Mesenchymal stem cell (in vitro differentiated cells and primary cell): ENCODE measurements around the gene FLOT2.

ENCODE experiments used
- DNase-seq: peaks from one replicate; pipeline ENCODE4 v3.0.0-alpha.2; 2013
- H2AFZ ChIP-seq: one replicate; pipeline ENCODE4 v1.6.1; 2013; ENCODE audit warnings: low read depth, mild to moderate bottlenecking, control low read depth, inconsistent platforms, low read length, moderate library complexity
- H2AK5ac ChIP-seq: 2 replicates; pipeline ENCODE4 v1.6.1; 2013; ENCODE audit warnings: low read length, moderate library complexity, mild to moderate bottlenecking, inconsistent platforms; ENCODE audit not compliant: severe bottlenecking
- H2BK120ac ChIP-seq: one replicate; pipeline ENCODE4 v1.6.1; 2013; ENCODE audit warnings: low read depth, mild to moderate bottlenecking, inconsistent platforms, low read length, moderate library complexity
- H2BK12ac ChIP-seq, 2 experiments: one replicate each; pipeline ENCODE4 v1.6.1; 2013; ENCODE audit warnings: inconsistent platforms in 2 of 2, low read length in 2 of 2, mild to moderate bottlenecking in 2 of 2, moderate library complexity in 2 of 2, control low read depth in 1 of 2
- H2BK15ac ChIP-seq: one replicate; pipeline ENCODE4 v1.6.1; 2013; ENCODE audit warnings: mild to moderate bottlenecking, low read depth, inconsistent platforms; ENCODE audit not compliant: poor library complexity, severe bottlenecking
- H2BK5ac ChIP-seq: 2 replicates; pipeline ENCODE4 v1.6.1; 2013; ENCODE audit warnings: low read depth, mild to moderate bottlenecking, low read length, control low read depth, inconsistent platforms; ENCODE audit not compliant: poor library complexity, severe bottlenecking
- H3K14ac ChIP-seq, 2 experiments: one replicate each; pipeline ENCODE4 v1.6.1; 2013; ENCODE audit warnings: inconsistent platforms in 2 of 2, low read length in 2 of 2, control low read depth in 1 of 2, mild to moderate bottlenecking in 1 of 2, moderate library complexity in 1 of 2
- H3K18ac ChIP-seq, 2 experiments: one replicate each; pipeline ENCODE4 v1.6.1; 2013; ENCODE audit warnings: inconsistent platforms in 2 of 2, low read length in 2 of 2, control low read depth in 1 of 2, low read depth in 1 of 2, mild to moderate bottlenecking in 1 of 2
- H3K23ac ChIP-seq, 2 experiments: one replicate each; pipeline ENCODE4 v1.6.1; 2013; ENCODE audit warnings: inconsistent platforms in 2 of 2, low read length in 2 of 2, mild to moderate bottlenecking in 2 of 2, moderate library complexity in 2 of 2, control low read depth in 1 of 2
- H3K27ac ChIP-seq: 2 replicates; pipeline ENCODE4 v1.5.1; 2013; ENCODE audit warnings: mild to moderate bottlenecking, moderate library complexity, low read length, control low read depth, inconsistent platforms; ENCODE audit not compliant: poor library complexity, severe bottlenecking
- H3K27me3 ChIP-seq, 2 experiments: 2 replicates each; pipeline versions ENCODE4 v1.6.1 to v1.7.0; 2013; ENCODE audit warnings: low read length in 2 of 2, mild to moderate bottlenecking in 2 of 2, moderate library complexity in 2 of 2, control low read depth in 1 of 2, inconsistent platforms in 1 of 2; ENCODE audit not compliant: control insufficient read depth in 1 of 2, insufficient read depth in 1 of 2
- H3K36me3 ChIP-seq, 2 experiments: 2 replicates each; pipeline versions ENCODE4 v1.6.1 to v1.7.0; 2013; ENCODE audit warnings: low read length in 2 of 2, control low read depth in 1 of 2, inconsistent platforms in 1 of 2, low read depth in 1 of 2, mild to moderate bottlenecking in 1 of 2; ENCODE audit not compliant: insufficient read depth in 2 of 2, control insufficient read depth in 1 of 2
- H3K4ac ChIP-seq, 2 experiments: one replicate each; pipeline ENCODE4 v1.6.1; 2013; ENCODE audit warnings: inconsistent platforms in 2 of 2, low read length in 2 of 2, mild to moderate bottlenecking in 2 of 2, moderate library complexity in 2 of 2, control low read depth in 1 of 2, low read depth in 1 of 2
- H3K4me1 ChIP-seq: 2 replicates; pipeline ENCODE4 v1.6.1; 2013; ENCODE audit warnings: low read depth, low read length, control low read depth; ENCODE audit not compliant: control insufficient read depth, insufficient read depth
- H3K4me2 ChIP-seq: 2 replicates; pipeline ENCODE4 v1.6.1; 2013; ENCODE audit warnings: low read length, mild to moderate bottlenecking, inconsistent platforms; ENCODE audit not compliant: poor library complexity, severe bottlenecking
- H3K4me3 ChIP-seq, 2 experiments: 2 replicates each; pipeline versions ENCODE4 v1.5.1 to v1.7.0; 2013; ENCODE audit warnings: low read length in 2 of 2, mild to moderate bottlenecking in 2 of 2, control low read depth in 1 of 2, low read depth in 1 of 2; ENCODE audit not compliant: insufficient read depth in 1 of 2
- H3K79me1 ChIP-seq: replicated peaks from 2 replicates; pipeline ENCODE4 v1.6.1; 2013; ENCODE audit warnings: mild to moderate bottlenecking, control low read depth, low read length, inconsistent platforms; ENCODE audit not compliant: poor library complexity, severe bottlenecking
- H3K9ac ChIP-seq: 2 replicates; pipeline ENCODE4 v1.7.0; 2013; ENCODE audit warnings: mild to moderate bottlenecking, low read length, moderate library complexity
- H3K9me3 ChIP-seq: 2 replicates; pipeline ENCODE4 v1.7.0; 2013; ENCODE audit warnings: mild to moderate bottlenecking, low read length; ENCODE audit not compliant: control insufficient read depth
- H4K8ac ChIP-seq: one replicate; pipeline ENCODE4 v1.6.1; 2013; ENCODE audit warnings: inconsistent platforms, mild to moderate bottlenecking, low read length, moderate library complexity
- H4K91ac ChIP-seq: one replicate; pipeline ENCODE4 v1.6.1; 2013; ENCODE audit warnings: mild to moderate bottlenecking, low read length, inconsistent platforms
- WGBS: methylation state at CpG from one replicate; pipeline ENCODE4 v1.1.7; 2013; ENCODE audit warnings: mixed read lengths; 5-methylcytosine and 5-hydroxymethylcytosine counted together

The FLOT2 gene

GRCh38 chr17:28926366-28926765 is 28.8 kb upstream of the FLOT2 start:
- peak overlapping the region in 1 of 2 experiments; percentile 87 for H3K18ac ChIP-seq
- peaks cover 9% of the 10 kb centered on the region for H3K9me3 ChIP-seq
- peak overlapping the region; percentile 45 for H4K8ac ChIP-seq
- peak overlapping the region in 1 of 2 experiments; percentile 70 for H3K4ac ChIP-seq
- H4K91ac ChIP-seq: peak overlapping the region; percentile 70
- H3K9ac ChIP-seq: peak overlapping the region; percentile 21
- no peak overlapping the region for H3K4me2 ChIP-seq
- DNase-seq: no peak
- H3K27me3 ChIP-seq: no peaks in the 10 kb centered on the region
- no peak overlapping the region for H2AFZ ChIP-seq
- H3K23ac ChIP-seq: peak overlapping the region in 1 of 2 experiments; percentile 66
- no peak overlapping the region for H2BK15ac ChIP-seq
- no peak overlapping the region for H2BK120ac ChIP-seq
- H2AK5ac ChIP-seq: no peak overlapping the region
- peaks cover 6% of the 10 kb centered on the region for H3K4me1 ChIP-seq
- H2BK12ac ChIP-seq: peak overlapping the region; percentile 4 to 38
- no peak overlapping the region for H2BK5ac ChIP-seq
- H3K14ac ChIP-seq: no peak overlapping the region
- peak overlapping the region; percentile 50 for H3K27ac ChIP-seq
- WGBS: 81% methylated on average over 2 of the region's 2 CpGs
- H3K4me3 ChIP-seq: no peak overlapping the region
- H3K36me3 ChIP-seq: peaks cover 24 to 67% of the 10 kb centered on the region in 2 experiments
- H3K79me1 ChIP-seq: peaks cover 11% of the 10 kb centered on the region

- H3K18ac ChIP-seq: no peak overlapping the region
- H2AFZ ChIP-seq: no peak overlapping the region
- H2BK15ac ChIP-seq: no peak overlapping the region
- H2BK12ac ChIP-seq: no peak overlapping the region
- peaks cover 25 to 72% of the 10 kb centered on the region in 2 experiments for H3K36me3 ChIP-seq
- 0% methylated on average over 1 of the region's 2 CpGs for WGBS
- DNase-seq: peak; percentile 93
- H3K4me1 ChIP-seq: peaks cover 6% of the 10 kb centered on the region
- no peak overlapping the region for H4K91ac ChIP-seq
- peak overlapping the region; percentile 54 for H3K9ac ChIP-seq
- H4K8ac ChIP-seq: no peak overlapping the region
- no peak overlapping the region for H3K23ac ChIP-seq
- no peak overlapping the region for H3K4me2 ChIP-seq
- no peaks in the 10 kb centered on the region for H3K27me3 ChIP-seq
- peak overlapping the region; percentile 24 to 46 for H3K4ac ChIP-seq
- no peak overlapping the region for H2BK120ac ChIP-seq
- H3K9me3 ChIP-seq: peaks cover 9% of the 10 kb centered on the region
- no peak overlapping the region for H3K14ac ChIP-seq
- peak overlapping the region; percentile 38 for H3K27ac ChIP-seq
- peaks cover 15% of the 10 kb centered on the region for H3K79me1 ChIP-seq
- peak overlapping the region in 1 of 2 experiments; percentile 43 for H3K4me3 ChIP-seq
- H2BK5ac ChIP-seq: no peak overlapping the region
- no peak overlapping the region for H2AK5ac ChIP-seq
These were observed 28.4 kb upstream of the FLOT2 start for GRCh38 chr17:28925912-28926365.

DNA sequence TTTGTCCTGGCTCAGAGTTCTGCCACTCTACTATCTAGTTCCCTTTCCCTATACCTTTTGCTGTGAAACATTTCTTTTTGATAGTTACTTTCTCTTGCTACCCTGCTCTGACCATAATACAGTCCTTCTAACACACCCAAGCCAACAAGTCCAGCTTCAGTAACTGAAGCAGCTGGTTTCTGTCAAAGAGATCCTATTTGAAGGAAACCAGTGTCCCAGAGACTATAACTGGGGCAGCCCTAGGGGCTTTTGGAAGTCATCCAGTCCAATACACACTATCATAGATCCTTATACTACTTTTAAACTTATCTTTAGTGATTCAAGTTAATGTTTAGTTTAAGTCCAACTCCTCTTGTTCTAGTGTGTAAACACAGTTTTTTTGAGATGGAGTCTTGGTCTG is 22.7 kb upstream of the FLOT2 start:
- Histone ChIP-seq H4K91ac (no peak overlapping the region), H3K9ac (no peak overlapping the region), H4K8ac (no peak overlapping the region), H2AFZ (no peak overlapping the region), H3K27ac (no peak overlapping the region), H2BK5ac (no peak overlapping the region), H3K23ac (no peak overlapping the region), H3K4me2 (no peak overlapping the region), H3K4me1 (no peaks in the 10 kb centered on the region), H3K14ac (no peak overlapping the region), H2BK12ac (no peak overlapping the region), H3K36me3 (peaks cover 47 to 89% of the 10 kb centered on the region in 2 experiments), H3K4me3 (no peak overlapping the region), H2AK5ac (no peak overlapping the region), H3K4ac (no peak overlapping the region), H2BK120ac (no peak overlapping the region), H3K27me3 (no peaks in the 10 kb centered on the region), H3K79me1 (peaks cover 27% of the 10 kb centered on the region), H3K9me3 (no peaks in the 10 kb centered on the region), H3K18ac (no peak overlapping the region), H2BK15ac (no peak overlapping the region)
- DNase-seq: peak; percentile 56

- Histone ChIP-seq H3K4me1 (no peaks in the 10 kb centered on the region), H4K91ac (no peak overlapping the region), H3K14ac (no peak overlapping the region), H3K9ac (peak overlapping the region; percentile 50), H2BK5ac (no peak overlapping the region), H3K9me3 (no peaks in the 10 kb centered on the region), H3K27me3 (no peaks in the 10 kb centered on the region), H3K18ac (no peak overlapping the region), H2AK5ac (no peak overlapping the region), H2BK15ac (no peak overlapping the region), H3K27ac (no peak overlapping the region), H3K79me1 (peaks cover 28% of the 10 kb centered on the region), H3K4me2 (no peak overlapping the region), H2BK120ac (no peak overlapping the region), H3K23ac (no peak overlapping the region), H3K4ac (no peak overlapping the region), H3K36me3 (peaks cover 52 to 92% of the 10 kb centered on the region in 2 experiments), H2AFZ (no peak overlapping the region), H4K8ac (no peak overlapping the region), H2BK12ac (no peak overlapping the region), H3K4me3 (no peak overlapping the region)
- no peak for DNase-seq
- 100% methylated on average over 1 of the region's 2 CpGs for WGBS
These were observed 20.8 kb upstream of the FLOT2 start for GRCh38 chr17:28918295-28918694.
